ENCODE results near the gene DGKD.

The DGKD gene

GRCh38 chr2:233361297-233361696 lies 7.0 kb downstream of the DGKD start:
- Histone ChIP-seq H3K4me1 (ENCODE audit: control insufficient read depth, insufficient read depth, low read length) (no peaks in the 10 kb centered on the region), H3K4me3 (ENCODE audit: low read depth, low read length) (no peak overlapping the region), H3K9me3 (ENCODE audit: control insufficient read depth, insufficient read depth, low read length) (no peaks in the 10 kb centered on the region), H3K27ac (ENCODE audit: low read depth, low read length) (peak overlapping the region; percentile 5), H3K36me3 (ENCODE audit: control insufficient read depth, insufficient read depth, low read length) (no peaks in the 10 kb centered on the region; the same call in 1 of the 2 replicates), H3K27me3 (ENCODE audit: control insufficient read depth, insufficient read depth, low read length) (no peaks in the 10 kb centered on the region), H3K9ac (ENCODE audit: low read depth, low read length) (no peak overlapping the region)

- Histone ChIP-seq H3K9me3 (ENCODE audit: control insufficient read depth, insufficient read depth, low read length) (no peaks in the 10 kb centered on the region), H3K4me3 (ENCODE audit: low read depth, low read length) (no peak overlapping the region), H3K4me1 (ENCODE audit: control insufficient read depth, insufficient read depth, low read length) (no peaks in the 10 kb centered on the region), H3K27me3 (ENCODE audit: control insufficient read depth, insufficient read depth, low read length) (no peaks in the 10 kb centered on the region), H3K27ac (ENCODE audit: low read depth, low read length) (no peak overlapping the region), H3K9ac (ENCODE audit: low read depth, low read length) (no peak overlapping the region), H3K36me3 (ENCODE audit: control insufficient read depth, insufficient read depth, low read length) (no peaks in the 10 kb centered on the region)
These were observed 8.4 kb downstream of the DGKD start for GRCh38 chr2:233362742-233363141.

GRCh38 chr2:233363744-233364235 lies 9.5 kb downstream of the DGKD start:
- Histone ChIP-seq H3K9me3 (ENCODE audit: control insufficient read depth, insufficient read depth, low read length) (no peaks in the 10 kb centered on the region), H3K27me3 (ENCODE audit: control insufficient read depth, insufficient read depth, low read length) (no peaks in the 10 kb centered on the region), H3K27ac (ENCODE audit: low read depth, low read length) (no peak overlapping the region), H3K4me1 (ENCODE audit: control insufficient read depth, insufficient read depth, low read length) (no peaks in the 10 kb centered on the region), H3K36me3 (ENCODE audit: control insufficient read depth, insufficient read depth, low read length) (no peaks in the 10 kb centered on the region), H3K9ac (ENCODE audit: low read depth, low read length) (no peak overlapping the region), H3K4me3 (ENCODE audit: low read depth, low read length) (no peak overlapping the region)

- Histone ChIP-seq H3K36me3 (ENCODE audit: control insufficient read depth, insufficient read depth, low read length) (no peaks in the 10 kb centered on the region), H3K9ac (ENCODE audit: low read depth, low read length) (no peak overlapping the region), H3K27ac (ENCODE audit: low read depth, low read length) (no peak overlapping the region), H3K4me3 (ENCODE audit: low read depth, low read length) (no peak overlapping the region), H3K9me3 (ENCODE audit: control insufficient read depth, insufficient read depth, low read length) (no peaks in the 10 kb centered on the region), H3K27me3 (ENCODE audit: control insufficient read depth, insufficient read depth, low read length) (no peaks in the 10 kb centered on the region), H3K4me1 (ENCODE audit: control insufficient read depth, insufficient read depth, low read length) (peaks cover 5% of the 10 kb centered on the region; the same call in 1 of the 2 replicates)
These were observed 11.7 kb downstream of the DGKD start for GRCh38 chr2:233365861-233366520.

GRCh38 chr2:233367586-233367985 lies 13.3 kb downstream of the DGKD start:
- Histone ChIP-seq H3K4me1 (ENCODE audit: control insufficient read depth, insufficient read depth, low read length) (peaks cover 9% of the 10 kb centered on the region), H3K9me3 (ENCODE audit: control insufficient read depth, insufficient read depth, low read length) (no peaks in the 10 kb centered on the region), H3K4me3 (ENCODE audit: low read depth, low read length) (no peak overlapping the region), H3K27ac (ENCODE audit: low read depth, low read length) (no peak overlapping the region), H3K36me3 (ENCODE audit: control insufficient read depth, insufficient read depth, low read length) (no peaks in the 10 kb centered on the region), H3K9ac (ENCODE audit: low read depth, low read length) (no peak overlapping the region), H3K27me3 (ENCODE audit: control insufficient read depth, insufficient read depth, low read length) (no peaks in the 10 kb centered on the region)

GRCh38 chr2:233368756-233369155 lies 14.5 kb downstream of the DGKD start:
- no peak overlapping the region for H3K9ac ChIP-seq (ENCODE audit: low read depth, low read length)
- H3K9me3 ChIP-seq (ENCODE audit: control insufficient read depth, insufficient read depth, low read length): no peaks in the 10 kb centered on the region
- H3K4me3 ChIP-seq (ENCODE audit: low read depth, low read length): no peak overlapping the region
- H3K27ac ChIP-seq (ENCODE audit: low read depth, low read length): no peak overlapping the region
- H3K4me1 ChIP-seq (ENCODE audit: control insufficient read depth, insufficient read depth, low read length): peaks cover 9% of the 10 kb centered on the region
- no peaks in the 10 kb centered on the region for H3K27me3 ChIP-seq (ENCODE audit: control insufficient read depth, insufficient read depth, low read length)
- 0 out of 2 replicates have a peak, but pooled peaks cover 5% of the 10 kb centered on the region for H3K36me3 ChIP-seq (ENCODE audit: control insufficient read depth, insufficient read depth, low read length)

GRCh38 chr2:233369462-233369861 lies 15.2 kb downstream of the DGKD start:
- no peaks in the 10 kb centered on the region for H3K27me3 ChIP-seq (ENCODE audit: control insufficient read depth, insufficient read depth, low read length)
- H3K36me3 ChIP-seq (ENCODE audit: control insufficient read depth, insufficient read depth, low read length): 0 out of 2 replicates have a peak, but pooled peaks cover 5% of the 10 kb centered on the region
- H3K9ac ChIP-seq (ENCODE audit: low read depth, low read length): no peak overlapping the region
- no peak overlapping the region for H3K4me3 ChIP-seq (ENCODE audit: low read depth, low read length)
- H3K27ac ChIP-seq (ENCODE audit: low read depth, low read length): no peak overlapping the region
- peaks cover 9% of the 10 kb centered on the region for H3K4me1 ChIP-seq (ENCODE audit: control insufficient read depth, insufficient read depth, low read length)
- no peaks in the 10 kb centered on the region for H3K9me3 ChIP-seq (ENCODE audit: control insufficient read depth, insufficient read depth, low read length)

GRCh38 chr2:233369897-233370685 lies 15.8 kb downstream of the DGKD start:
- no peak overlapping the region for H3K9ac ChIP-seq (ENCODE audit: low read depth, low read length)

GRCh38 chr2:233371641-233372040 lies 17.3 kb downstream of the DGKD start:
- 0 out of 2 replicates have a peak, but pooled peaks cover 5% of the 10 kb centered on the region for H3K36me3 ChIP-seq (ENCODE audit: control insufficient read depth, insufficient read depth, low read length)
- no peaks in the 10 kb centered on the region for H3K27me3 ChIP-seq (ENCODE audit: control insufficient read depth, insufficient read depth, low read length)
- H3K9me3 ChIP-seq (ENCODE audit: control insufficient read depth, insufficient read depth, low read length): no peaks in the 10 kb centered on the region
- no peak overlapping the region for H3K27ac ChIP-seq (ENCODE audit: low read depth, low read length)
- H3K4me1 ChIP-seq (ENCODE audit: control insufficient read depth, insufficient read depth, low read length): peaks cover 9% of the 10 kb centered on the region
- no peak overlapping the region for H3K9ac ChIP-seq (ENCODE audit: low read depth, low read length)
- H3K4me3 ChIP-seq (ENCODE audit: low read depth, low read length): no peak overlapping the region

More at GRCh38 chr2:233369897-233370685, 15.8 kb downstream of the DGKD start:
- Histone ChIP-seq H3K27ac (ENCODE audit: low read depth, low read length) (no peak overlapping the region), H3K27me3 (ENCODE audit: control insufficient read depth, insufficient read depth, low read length) (no peaks in the 10 kb centered on the region), H3K36me3 (ENCODE audit: control insufficient read depth, insufficient read depth, low read length) (0 out of 2 replicates have a peak, but pooled peaks cover 5% of the 10 kb centered on the region), H3K4me3 (ENCODE audit: low read depth, low read length) (no peak overlapping the region), H3K4me1 (ENCODE audit: control insufficient read depth, insufficient read depth, low read length) (peaks cover 9% of the 10 kb centered on the region), H3K9me3 (ENCODE audit: control insufficient read depth, insufficient read depth, low read length) (no peaks in the 10 kb centered on the region)

GRCh38 chr2:233372855-233373254 lies 18.6 kb downstream of the DGKD start:
- H3K4me1 ChIP-seq (ENCODE audit: control insufficient read depth, insufficient read depth, low read length): peaks cover 9% of the 10 kb centered on the region
- H3K27ac ChIP-seq (ENCODE audit: low read depth, low read length): no peak overlapping the region

GRCh38 chr2:233373316-233373715 lies 19.0 kb downstream of the DGKD start:
- no peak overlapping the region for H3K27ac ChIP-seq (ENCODE audit: low read depth, low read length)
- H3K4me1 ChIP-seq (ENCODE audit: control insufficient read depth, insufficient read depth, low read length): peaks cover 9% of the 10 kb centered on the region
- 0 out of 2 replicates have a peak, but pooled peaks cover 5% of the 10 kb centered on the region for H3K36me3 ChIP-seq (ENCODE audit: control insufficient read depth, insufficient read depth, low read length)
- no peak overlapping the region for H3K9ac ChIP-seq (ENCODE audit: low read depth, low read length)
- H3K4me3 ChIP-seq (ENCODE audit: low read depth, low read length): no peak overlapping the region
- no peaks in the 10 kb centered on the region for H3K9me3 ChIP-seq (ENCODE audit: control insufficient read depth, insufficient read depth, low read length)
- no peaks in the 10 kb centered on the region for H3K27me3 ChIP-seq (ENCODE audit: control insufficient read depth, insufficient read depth, low read length)

More at GRCh38 chr2:233372855-233373254, 18.6 kb downstream of the DGKD start:
- H3K4me3 ChIP-seq (ENCODE audit: low read depth, low read length): no peak overlapping the region
- no peaks in the 10 kb centered on the region for H3K9me3 ChIP-seq (ENCODE audit: control insufficient read depth, insufficient read depth, low read length)
- H3K36me3 ChIP-seq (ENCODE audit: control insufficient read depth, insufficient read depth, low read length): 0 out of 2 replicates have a peak, but pooled peaks cover 5% of the 10 kb centered on the region
- no peaks in the 10 kb centered on the region for H3K27me3 ChIP-seq (ENCODE audit: control insufficient read depth, insufficient read depth, low read length)
- H3K9ac ChIP-seq (ENCODE audit: low read depth, low read length): no peak overlapping the region
